Heart left ventricle (tissue), 13 donors: Measurements from ENCODE around the gene KIF21B.

Source experiments
- POLR2A ChIP-seq, 2 donors: fragments of 450-650 bp; IDR thresholded peaks; one replicate each; pipeline ENCODE4 v1.6.1; 2017; ENCODE audit warnings: antibody characterized with exemption in 2 of 2, mild to moderate bottlenecking in 2 of 2, moderate library complexity in 2 of 2
- TF ChIP-seq, protein P1 (sequence below), 12 donors: fragments of 200-600 bp; sonication (generic) in 4 of 12; IDR thresholded peaks; one replicate each; pipeline versions ENCODE4 v1.5.0 to v1.8.0; 2018 to 2022; ENCODE audit warnings: antibody characterized with exemption in 12 of 12, mild to moderate bottlenecking in 5 of 12
- donor health status: ischemic (EF 13 %, LVEDD 7.1; RV severe dilation, severe dysfunction).
- donor health status: DM: no; HTN: yes; CAD: no.
- donor health status: DM: no; HTN: no; CAD: no.
- donor health status: ischemic (EF 25% LVEDD 6.9; RV normal size, moderate dysfunction).
- donor health status: ischemic (EF 25% LVEDD 5.7; RV mildly dilated, moderate dysfunction).
- donor health status: ischemic (EF 35%, LVEDD 5.7; RV mildly dilated, moderate dysfunction).
- donor health status: nonischemic (EF 11% LVEDD 7.7; RV severe dilation, severe dysfunction).
- donor health status: DM: yes; HTN: yes; CAD: no.
- donor health status: PGD.
- donor health status: ischemic (EF 29% LVEDD 5.4; RV normal size, mild dysfunction).
- donor health status: nonischemic (EF 23%, LVEDD 6.1; RV moderate dilation, normal function).

DNA sequence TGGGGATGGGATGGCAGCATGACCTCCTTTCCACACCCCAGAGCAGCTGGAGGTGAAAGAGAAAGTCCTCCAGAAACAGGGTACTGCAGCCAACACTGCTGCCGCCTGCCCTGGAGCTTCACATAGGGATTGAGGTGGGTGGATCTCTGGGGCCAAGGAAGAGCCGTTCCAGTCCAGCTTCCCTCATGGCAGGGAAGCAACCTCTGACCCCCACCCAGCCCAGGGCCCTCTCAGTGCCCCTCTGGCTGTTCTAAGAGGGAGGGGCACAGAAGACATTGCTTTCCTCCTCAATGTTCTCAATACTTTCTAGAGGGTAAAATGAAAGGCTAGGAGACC, 5.7 kb downstream of the KIF21B start:
- TF ChIP-seq, protein P1, sequence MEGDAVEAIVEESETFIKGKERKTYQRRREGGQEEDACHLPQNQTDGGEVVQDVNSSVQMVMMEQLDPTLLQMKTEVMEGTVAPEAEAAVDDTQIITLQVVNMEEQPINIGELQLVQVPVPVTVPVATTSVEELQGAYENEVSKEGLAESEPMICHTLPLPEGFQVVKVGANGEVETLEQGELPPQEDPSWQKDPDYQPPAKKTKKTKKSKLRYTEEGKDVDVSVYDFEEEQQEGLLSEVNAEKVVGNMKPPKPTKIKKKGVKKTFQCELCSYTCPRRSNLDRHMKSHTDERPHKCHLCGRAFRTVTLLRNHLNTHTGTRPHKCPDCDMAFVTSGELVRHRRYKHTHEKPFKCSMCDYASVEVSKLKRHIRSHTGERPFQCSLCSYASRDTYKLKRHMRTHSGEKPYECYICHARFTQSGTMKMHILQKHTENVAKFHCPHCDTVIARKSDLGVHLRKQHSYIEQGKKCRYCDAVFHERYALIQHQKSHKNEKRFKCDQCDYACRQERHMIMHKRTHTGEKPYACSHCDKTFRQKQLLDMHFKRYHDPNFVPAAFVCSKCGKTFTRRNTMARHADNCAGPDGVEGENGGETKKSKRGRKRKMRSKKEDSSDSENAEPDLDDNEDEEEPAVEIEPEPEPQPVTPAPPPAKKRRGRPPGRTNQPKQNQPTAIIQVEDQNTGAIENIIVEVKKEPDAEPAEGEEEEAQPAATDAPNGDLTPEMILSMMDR (IDR thresholded peaks at IDR 0.05) = no peak
- no peak for TF ChIP-seq POLR2A (IDR thresholded peaks at IDR 0.05)
